H1 (cell line): Measurements from ENCODE around the gene GRID1.

ENCODE experiments used
- CTBP2 ChIP-seq: IDR thresholded peaks from 2 replicates; pipeline ENCODE4 v1.7.0; 2011; ENCODE audit warnings: borderline replicate concordance, mild to moderate bottlenecking, moderate library complexity, mixed read lengths, low read length; ENCODE audit not compliant: insufficient read depth, insufficient read length
- CTCF ChIP-seq, 3 experiments: IDR thresholded peaks; 1 replicate in 2 of 3; 2 replicates in 1 of 3; pipeline versions ENCODE4 v1.5.1 to v1.6.1; 2011; ENCODE audit warnings: low read length in 3 of 3, mild to moderate bottlenecking in 3 of 3, inconsistent platforms in 2 of 3, low read depth in 1 of 3, moderate library complexity in 1 of 3; ENCODE audit not compliant: insufficient read depth in 1 of 3; ENCODE audit errors: control extremely low read depth in 1 of 3
- EP300 ChIP-seq, 2 experiments: IDR thresholded peaks; 1 replicate in 1 of 2; 2 replicates in 1 of 2; pipeline ENCODE4 v1.6.1; 2011 to 2012; ENCODE audit warnings: low read depth in 2 of 2, low read length in 2 of 2, mild to moderate bottlenecking in 2 of 2, borderline replicate concordance in 1 of 2, inconsistent platforms in 1 of 2, moderate library complexity in 1 of 2
- GABPA ChIP-seq: IDR thresholded peaks from 2 replicates; pipeline ENCODE4 v1.6.1; 2011; ENCODE audit warnings: mild to moderate bottlenecking, low read length, moderate library complexity, borderline replicate concordance; ENCODE audit not compliant: insufficient read depth
- KDM4A ChIP-seq: IDR thresholded peaks from one replicate; pipeline ENCODE4 v1.7.1; 2012; ENCODE audit warnings: low read depth, mild to moderate bottlenecking, moderate library complexity, low read length, inconsistent platforms; ENCODE audit not compliant: severe bottlenecking
- NRF1 ChIP-seq: IDR thresholded peaks from 2 replicates; pipeline ENCODE4 v1.6.1; 2011; ENCODE audit warnings: mild to moderate bottlenecking, low read depth, low read length, improper control_type of control experiment
- SP4 ChIP-seq: IDR thresholded peaks from 2 replicates; pipeline ENCODE4 v1.6.1; 2012; ENCODE audit warnings: low read length, inconsistent platforms
- TEAD4 ChIP-seq: IDR thresholded peaks from 2 replicates; pipeline ENCODE4 v1.6.1; 2012; ENCODE audit warnings: low read depth, low read length, inconsistent platforms, mixed read lengths

- no peak for TF ChIP-seq NRF1
- no peak for TF ChIP-seq CTBP2
- TF ChIP-seq CTCF (IDR thresholded peaks at IDR 0.05; ENCODE audit: control extremely low read depth in 1 of 3, insufficient read depth in 1 of 3, low read depth in 1 of 3, low read length in 3 of 3): no peak
- TF ChIP-seq SP4: no peak
- no peak for TF ChIP-seq EP300 (IDR thresholded peaks at IDR 0.05; ENCODE audit: borderline replicate concordance in 1 of 2, low read depth in 2 of 2, low read length in 2 of 2)
- no peak for TF ChIP-seq TEAD4
- TF ChIP-seq KDM4A: no peak
- TF ChIP-seq GABPA: no peak
Measured at GRCh38 chr10:85720931-85721590, 645.5 kb downstream of the GRID1 start.
